Measurements from ENCODE around the gene LILRA5.

DNA sequence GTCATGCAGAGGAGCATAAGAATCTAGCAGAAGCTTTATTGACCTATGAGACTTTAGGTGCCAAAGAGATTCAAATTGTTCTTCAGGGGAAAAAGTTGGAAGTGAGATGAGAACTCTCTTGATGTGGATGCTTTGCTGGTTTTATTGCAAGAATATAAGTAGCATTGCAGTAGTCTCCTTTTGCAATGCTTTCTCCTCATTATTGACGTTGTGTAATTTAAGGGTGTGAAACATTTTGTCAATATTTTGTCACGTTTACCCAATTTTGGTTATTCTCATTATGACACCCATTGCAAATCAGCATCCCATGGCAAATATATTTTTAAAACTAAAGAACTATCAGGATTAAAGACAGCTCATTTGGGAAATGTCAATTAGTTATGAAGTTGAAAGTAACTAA, 44.0 kb downstream of the LILRA5 start:
- TF ChIP-seq, protein P1, sequence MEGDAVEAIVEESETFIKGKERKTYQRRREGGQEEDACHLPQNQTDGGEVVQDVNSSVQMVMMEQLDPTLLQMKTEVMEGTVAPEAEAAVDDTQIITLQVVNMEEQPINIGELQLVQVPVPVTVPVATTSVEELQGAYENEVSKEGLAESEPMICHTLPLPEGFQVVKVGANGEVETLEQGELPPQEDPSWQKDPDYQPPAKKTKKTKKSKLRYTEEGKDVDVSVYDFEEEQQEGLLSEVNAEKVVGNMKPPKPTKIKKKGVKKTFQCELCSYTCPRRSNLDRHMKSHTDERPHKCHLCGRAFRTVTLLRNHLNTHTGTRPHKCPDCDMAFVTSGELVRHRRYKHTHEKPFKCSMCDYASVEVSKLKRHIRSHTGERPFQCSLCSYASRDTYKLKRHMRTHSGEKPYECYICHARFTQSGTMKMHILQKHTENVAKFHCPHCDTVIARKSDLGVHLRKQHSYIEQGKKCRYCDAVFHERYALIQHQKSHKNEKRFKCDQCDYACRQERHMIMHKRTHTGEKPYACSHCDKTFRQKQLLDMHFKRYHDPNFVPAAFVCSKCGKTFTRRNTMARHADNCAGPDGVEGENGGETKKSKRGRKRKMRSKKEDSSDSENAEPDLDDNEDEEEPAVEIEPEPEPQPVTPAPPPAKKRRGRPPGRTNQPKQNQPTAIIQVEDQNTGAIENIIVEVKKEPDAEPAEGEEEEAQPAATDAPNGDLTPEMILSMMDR (conservative IDR thresholded peaks at IDR 0.05; ENCODE audit: low read depth, low read length) = no peak
- TF ChIP-seq EZH2 (IDR thresholded peaks at IDR 0.05; ENCODE audit: low read length, unreplicated experiment) (no peak), EZH2phosphoT487 (IDR thresholded peaks at IDR 0.05; ENCODE audit: borderline replicate concordance, low read length) (no peak)
